T-cell (primary cell): ENCODE measurements around the gene NELFB. TPM values are rescaled to one million over a fixed set of nuclear protein-coding genes. Genes with fewer than 3 reads are reported as not detected.

Experiments
- ATAC-seq, 4 experiments: fragments of 200-7000 bp in 3 of 4; fragments of 150-1000 bp in 1 of 4; cut with Tn5 transposase; replicated peaks in 1 of 4; 1 replicate in 3 of 4; 2 replicates in 1 of 4; pipeline ENCODE4 v1.10.0; 2021; ENCODE audit warnings: moderate library complexity in 3 of 4, mild to moderate bottlenecking in 2 of 4, moderate number of reproducible peaks in 1 of 4
- CTCF ChIA-PET, 2 donors: fragments of 300-600 bp; sonication (Branson Sonifier 250); formaldehyde crosslinking; loops; one replicate each; lab custom pipeline; 2022; ENCODE audit warnings: antibody characterized with exemption in 2 of 2; lab: Charles Lee
- POLR2A ChIA-PET, 2 donors: fragments of 300-600 bp; sonication (Branson Sonifier 250); formaldehyde crosslinking; loops; one replicate each; lab custom pipeline; 2022; ENCODE audit warnings: antibody characterized with exemption in 2 of 2; lab: Charles Lee
- DNase-seq, 35 experiments: peaks; one replicate each; pipeline versions ENCODE4 v3.0.0 to v3.0.0-alpha.2; 2013 to 2023
- H3K27ac ChIP-seq: one replicate; pipeline ENCODE4 v1.5.1; 2013; ENCODE audit warnings: low read length
- H3K27me3 ChIP-seq, 2 experiments: replicated peaks in 1 of 2; 1 replicate in 1 of 2; 2 replicates in 1 of 2; pipeline versions ENCODE4 v1.6.1 to v1.7.0; 2013; ENCODE audit warnings: low read length in 1 of 2, mixed read lengths in 1 of 2; ENCODE audit not compliant: control insufficient read depth in 2 of 2, insufficient read depth in 2 of 2; ENCODE audit errors: extremely low read depth in 1 of 2
- H3K36me3 ChIP-seq, 2 donors: 1 replicate in 1 of 2; 2 replicates in 1 of 2; pipeline versions ENCODE4 v1.6.1 to v1.7.0; 2013; ENCODE audit warnings: low read length in 1 of 2; ENCODE audit not compliant: control insufficient read depth in 2 of 2, insufficient read depth in 1 of 2; ENCODE audit errors: extremely low read depth in 1 of 2
- H3K4me1 ChIP-seq, 2 experiments: 1 replicate in 1 of 2; 2 replicates in 1 of 2; pipeline versions ENCODE4 v1.6.1 to v1.7.0; 2013; ENCODE audit warnings: low read length in 2 of 2, mixed read lengths in 1 of 2; ENCODE audit not compliant: insufficient read depth in 2 of 2, control insufficient read depth in 1 of 2; ENCODE audit errors: extremely low read depth in 1 of 2
- H3K4me3 ChIP-seq, 2 donors: 1 replicate in 1 of 2; 2 replicates in 1 of 2; pipeline versions ENCODE4 v1.5.1 to v1.7.0; 2013; ENCODE audit warnings: mild to moderate bottlenecking in 2 of 2, low read length in 1 of 2, moderate library complexity in 1 of 2; ENCODE audit not compliant: control insufficient read depth in 1 of 2; ENCODE audit errors: extremely low read depth in 1 of 2
- H3K9me3 ChIP-seq: 2 replicates; pipeline ENCODE4 v1.7.0; 2013
- H3K27ac Mint-ChIP-seq, 2 donors: one replicate each; pipeline ENCODE4 v1.8.0; 2020 to 2021; ENCODE audit warnings: mild to moderate bottlenecking in 2 of 2, mixed read lengths in 2 of 2
- H3K27me3 Mint-ChIP-seq, 2 donors: one replicate each; pipeline ENCODE4 v1.8.0; 2021 to 2022; ENCODE audit warnings: mixed read lengths in 2 of 2
- H3K36me3 Mint-ChIP-seq: one replicate; pipeline ENCODE4 v1.8.0; 2021; ENCODE audit warnings: mixed read lengths
- H3K4me1 Mint-ChIP-seq, 3 donors: one replicate each; pipeline ENCODE4 v1.8.0; 2020 to 2022; ENCODE audit warnings: mixed read lengths in 3 of 3, mild to moderate bottlenecking in 1 of 3
- H3K4me3 Mint-ChIP-seq, 3 donors: one replicate each; pipeline ENCODE4 v1.8.0; 2020 to 2022; ENCODE audit warnings: mild to moderate bottlenecking in 3 of 3, mixed read lengths in 3 of 3, moderate library complexity in 3 of 3
- H3K9me3 Mint-ChIP-seq, 3 donors: one replicate each; pipeline ENCODE4 v1.8.0; 2020 to 2022; ENCODE audit warnings: mixed read lengths in 3 of 3
- WGBS: methylation state at CpG from one replicate; pipeline ENCODE4 v1.1.5; 2013; ENCODE audit warnings: missing lambda C conversion rate; ENCODE audit not compliant: insufficient coverage; 5-methylcytosine and 5-hydroxymethylcytosine counted together
- total RNA-seq, 35 experiments: library from RNA in 6 of 35; stranded (reverse) in 6 of 35; fragments of 120-200 nt in 1 of 35; gene quantifications; one replicate each; pipeline versions ENCODE4 v1.2.1 to v1.2.4 and lab custom pipeline; 2013 to 2026

Gene NELFB
- total RNA-seq, 5 donors from 2014 or later (not counting 1 experiment from before 2014, with no cell fraction given): 36.1 to 62.2 (median 58.8) TPM

DNA sequence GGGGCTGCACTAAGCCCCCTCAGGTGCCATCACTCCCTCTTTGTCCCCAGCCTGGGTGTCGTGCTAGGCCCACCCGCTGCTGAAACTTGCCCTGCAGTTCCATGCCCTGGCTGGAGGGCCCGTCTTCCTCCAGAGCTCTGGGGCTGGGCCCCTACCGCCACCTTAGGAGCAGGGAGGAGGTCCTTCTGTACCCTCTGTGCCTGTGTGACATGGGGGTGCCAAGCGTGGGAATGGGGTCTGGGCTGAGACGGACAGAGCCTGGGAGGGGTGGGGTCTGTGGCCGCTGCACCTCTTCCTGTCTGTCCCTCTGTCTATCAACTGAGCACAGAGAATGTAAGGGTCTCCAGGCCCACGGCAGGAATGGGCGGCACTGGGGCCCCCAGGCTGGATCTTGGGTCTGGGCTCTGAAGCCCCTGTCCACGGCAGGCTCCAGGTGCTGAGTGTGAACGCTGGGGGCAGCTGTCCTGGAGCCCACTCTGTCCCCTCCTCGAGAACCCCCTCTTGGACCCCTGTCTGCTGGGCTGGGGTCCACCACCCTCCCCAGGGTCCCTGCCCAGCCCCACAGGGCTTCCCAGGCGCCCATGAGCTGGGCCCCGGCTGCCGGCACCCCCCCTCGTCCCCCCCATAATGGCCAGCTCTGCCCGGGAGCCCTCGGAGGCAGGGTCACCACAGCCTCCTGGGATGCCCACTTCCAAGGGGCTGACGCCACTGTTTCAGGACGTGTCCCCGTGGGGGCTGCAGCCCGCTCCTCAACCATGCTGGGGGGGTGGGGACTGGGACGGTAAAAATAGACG lies 62.8 kb downstream of the NELFB start:
- peak in 1 of 35 experiments; percentile 0 for DNase-seq
- Mint-ChIP-seq H3K9me3 (no peaks in the 10 kb centered on the region), H3K36me3 (no peaks in the 10 kb centered on the region), H3K4me1 (peaks cover 0 to 12% (median 6%) of the 10 kb centered on the region in 3 donors), H3K4me3 (no peak overlapping the region), H3K27me3 (peaks cover 0 to 14% of the 10 kb centered on the region in 2 donors), H3K27ac (no peak overlapping the region)
- CTCF ChIA-PET: no interaction called here
- H3K27ac ChIP-seq: no peak overlapping the region
- H3K4me1 ChIP-seq: peaks cover 0 to 30% of the 10 kb centered on the region in 2 experiments
- no peaks in the 10 kb centered on the region for H3K36me3 ChIP-seq
- WGBS: 91% methylated on average over 11 of the region's 24 CpGs
- POLR2A ChIA-PET: no interaction called here
- ATAC-seq: no peak
- no peak overlapping the region for H3K4me3 ChIP-seq
- no peaks in the 10 kb centered on the region for H3K9me3 ChIP-seq
- peaks cover 0 to 70% of the 10 kb centered on the region in 2 experiments for H3K27me3 ChIP-seq

DNA sequence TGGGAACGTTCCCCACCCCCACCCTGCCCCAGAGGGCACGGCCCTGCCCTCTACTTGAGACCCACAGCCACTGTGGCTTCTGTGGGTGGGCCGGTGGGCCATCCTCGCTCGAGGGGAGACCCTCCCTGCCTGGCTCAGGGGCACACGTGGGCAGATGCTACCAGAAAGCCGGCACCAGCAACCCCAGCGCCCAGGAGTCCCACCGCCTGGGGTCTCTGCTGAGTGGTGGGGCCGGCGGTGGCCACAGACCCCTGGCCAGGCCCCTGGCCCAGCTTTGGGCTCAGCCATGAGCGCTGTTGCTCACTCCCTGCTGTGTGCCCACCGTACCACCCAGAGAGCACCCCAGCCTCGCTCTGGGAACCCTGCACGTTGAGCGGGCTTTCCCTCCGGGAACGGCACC lies 63.5 kb downstream of the NELFB start:
- Histone ChIP-seq H3K4me3 (no peak overlapping the region), H3K27me3 (peaks cover 0 to 73% of the 10 kb centered on the region in 2 experiments), H3K27ac (no peak overlapping the region), H3K36me3 (no peaks in the 10 kb centered on the region), H3K4me1 (peaks cover 0 to 30% of the 10 kb centered on the region in 2 experiments), H3K9me3 (no peaks in the 10 kb centered on the region)
- Mint-ChIP-seq H3K36me3 (no peaks in the 10 kb centered on the region), H3K27me3 (peaks cover 0 to 13% of the 10 kb centered on the region in 2 donors), H3K9me3 (no peaks in the 10 kb centered on the region), H3K27ac (no peak overlapping the region), H3K4me3 (no peak overlapping the region), H3K4me1 (peaks cover 0 to 12% (median 6%) of the 10 kb centered on the region in 3 donors)
- POLR2A ChIA-PET: no interaction called here
- ATAC-seq: no peak
- CTCF ChIA-PET: no interaction called here
- peak in 1 of 35 experiments; percentile 2 for DNase-seq
- WGBS: 75% methylated on average over 17 of the region's 18 CpGs

DNA sequence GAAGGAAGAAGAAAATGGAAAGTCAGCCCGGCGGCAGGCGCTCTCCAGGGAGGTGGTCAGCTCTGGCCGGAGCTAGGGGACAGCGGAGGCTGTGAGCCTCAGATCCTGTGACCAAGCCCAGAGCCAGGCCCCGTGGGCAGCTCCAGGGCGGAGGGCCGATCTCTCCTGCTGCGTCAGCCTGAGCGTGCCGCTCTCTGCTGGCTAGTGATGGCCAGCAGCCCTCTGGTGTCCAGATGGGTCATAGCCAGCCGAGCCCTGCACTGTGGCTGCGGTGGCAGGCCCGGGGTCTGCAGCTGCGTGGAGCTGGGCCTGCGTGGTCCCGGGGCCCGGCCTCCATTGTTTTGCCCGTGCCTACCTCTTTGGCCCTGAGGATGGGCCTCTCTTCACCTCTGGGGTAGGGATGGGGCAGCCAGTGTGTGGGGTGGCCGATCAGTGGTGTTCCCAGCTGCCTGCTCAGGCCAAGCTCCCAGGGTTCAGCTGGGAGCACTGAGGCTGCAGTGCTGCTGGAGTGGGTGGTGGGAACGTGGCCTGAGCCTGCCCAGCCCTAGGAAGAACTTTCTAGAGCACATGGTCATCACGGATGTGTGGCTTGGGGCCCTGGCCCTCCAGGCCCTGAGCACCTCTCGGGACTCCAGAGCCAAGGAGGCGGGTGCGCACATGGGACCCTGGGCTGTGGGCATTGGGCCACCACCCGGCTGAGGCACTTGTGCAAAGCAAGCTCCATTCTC lies 64.0 kb downstream of the NELFB start:
- H3K9me3 Mint-ChIP-seq: no peaks in the 10 kb centered on the region
- no peaks in the 10 kb centered on the region for H3K36me3 Mint-ChIP-seq
- peaks cover 0 to 13% of the 10 kb centered on the region in 2 donors for H3K27me3 Mint-ChIP-seq
- Histone ChIP-seq H3K9me3 (no peaks in the 10 kb centered on the region), H3K4me3 (no peak overlapping the region), H3K36me3 (no peaks in the 10 kb centered on the region), H3K4me1 (peaks cover 0 to 30% of the 10 kb centered on the region in 2 experiments), H3K27ac (no peak overlapping the region), H3K27me3 (peaks cover 0 to 76% of the 10 kb centered on the region in 2 experiments)
- POLR2A ChIA-PET: no interaction called here
- no peak overlapping the region for H3K4me3 Mint-ChIP-seq
- no peak overlapping the region for H3K27ac Mint-ChIP-seq
- DNase-seq (peak in 1 of 35 experiments; percentile 3), ATAC-seq (no peak)
- peaks cover 0 to 12% (median 6%) of the 10 kb centered on the region in 3 donors for H3K4me1 Mint-ChIP-seq
- WGBS: 88% methylated on average over 26 of the region's 26 CpGs
- CTCF ChIA-PET: interaction anchor here in 1 of 2 donors (0.6 kb wide), 1 partner anchor 104 kb away, joined by 5 read pairs; the partner anchor contains the start of genes EXD3 and NOXA1

- CTCF ChIA-PET: interaction anchor here in 1 of 2 donors (0.6 kb wide), 1 partner anchor 103 kb away, joined by 5 read pairs; the partner anchor contains the start of genes EXD3 and NOXA1
- Histone ChIP-seq H3K4me3 (no peak overlapping the region), H3K9me3 (no peaks in the 10 kb centered on the region), H3K27ac (no peak overlapping the region), H3K4me1 (peaks cover 0 to 30% of the 10 kb centered on the region in 2 experiments), H3K36me3 (no peaks in the 10 kb centered on the region), H3K27me3 (peaks cover 0 to 76% of the 10 kb centered on the region in 2 experiments)
- ATAC-seq: peak in 1 of 4 experiments; percentile 7
- no peaks in the 10 kb centered on the region for H3K36me3 Mint-ChIP-seq
- peak in 1 of 35 experiments; percentile 3 for DNase-seq
- peaks cover 0 to 12% (median 6%) of the 10 kb centered on the region in 3 donors for H3K4me1 Mint-ChIP-seq
- H3K9me3 Mint-ChIP-seq: no peaks in the 10 kb centered on the region
- POLR2A ChIA-PET: no interaction called here
- peak overlapping the region in 1 of 3 donors; percentile 57 for H3K4me3 Mint-ChIP-seq
- H3K27me3 Mint-ChIP-seq: peaks cover under 1 to 15% of the 10 kb centered on the region in 2 donors
- WGBS: 84% methylated on average over 19 of the region's 22 CpGs
- H3K27ac Mint-ChIP-seq: peak overlapping the region in 1 of 2 donors; percentile 75
Measured at GRCh38 chr9:137319739-137320551, 64.8 kb downstream of the NELFB start.

DNA sequence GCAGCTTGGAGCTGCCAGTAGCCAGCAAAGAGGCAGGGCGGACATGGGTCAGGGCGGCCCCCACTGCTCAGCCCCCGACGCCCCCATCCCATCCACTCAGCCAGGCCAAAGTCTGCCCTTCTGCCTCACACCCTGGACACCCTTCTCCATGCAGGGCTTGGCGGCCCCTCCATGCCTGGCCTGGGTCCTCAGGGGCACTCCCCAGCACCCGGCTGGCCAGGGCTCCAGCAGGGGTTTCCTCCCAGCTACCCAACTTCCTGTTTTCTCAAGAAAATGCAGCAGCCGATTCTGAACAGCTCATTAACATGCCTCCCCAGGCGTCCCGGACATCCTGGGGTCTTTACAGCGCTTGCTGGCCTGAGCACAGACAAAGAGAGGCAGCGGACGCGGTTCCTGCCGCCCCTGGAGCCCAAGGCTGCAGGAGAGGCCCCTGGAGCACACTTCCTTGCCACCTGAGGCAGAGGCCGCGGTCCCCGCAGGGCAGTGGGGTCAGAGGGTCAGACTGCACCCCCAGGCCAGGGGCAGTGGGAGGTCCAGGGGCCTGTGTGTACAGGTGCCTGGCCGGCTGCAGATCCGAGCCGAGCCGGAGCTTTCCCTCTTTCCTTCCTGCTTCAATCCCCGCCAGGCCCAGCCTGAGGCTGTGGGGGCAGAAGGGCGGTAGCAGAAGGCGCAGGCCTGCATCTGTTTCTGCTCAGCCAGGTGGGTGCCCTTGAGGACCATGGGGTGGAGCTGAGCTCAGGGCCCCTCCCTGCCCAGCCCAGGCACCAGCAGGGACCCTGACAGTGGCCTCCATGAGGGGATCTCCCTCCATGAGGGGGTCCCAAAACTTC lies 65.6 kb downstream of the NELFB start:
- Mint-ChIP-seq H3K36me3 (no peaks in the 10 kb centered on the region), H3K9me3 (no peaks in the 10 kb centered on the region), H3K27me3 (peaks cover 4 to 19% of the 10 kb centered on the region in 2 donors), H3K27ac (peak overlapping the region; percentile 59 to 75), H3K4me1 (peaks cover 0 to 15% (median 6%) of the 10 kb centered on the region in 3 donors), H3K4me3 (peak overlapping the region in 1 of 3 donors; percentile 57)
- POLR2A ChIA-PET: no interaction called here
- Histone ChIP-seq H3K4me1 (peaks cover 0 to 27% of the 10 kb centered on the region in 2 experiments), H3K4me3 (no peak overlapping the region), H3K27me3 (peaks cover 0 to 76% of the 10 kb centered on the region in 2 experiments), H3K27ac (no peak overlapping the region), H3K36me3 (no peaks in the 10 kb centered on the region), H3K9me3 (no peaks in the 10 kb centered on the region)
- WGBS: 28% methylated on average over 22 of the region's 24 CpGs
- ATAC-seq (peak; percentile 54 to 80 (median 71)), DNase-seq (peak in 4 of 35 experiments; percentile 4 to 62 (median 20))
- CTCF ChIA-PET: no interaction called here
